Left cardiac atrium (tissue), 2 donors: Measurements from ENCODE around the gene PDE6H. TPM values are rescaled to one million over a fixed set of nuclear protein-coding genes. Genes with fewer than 3 reads are reported as not detected.

Experiments
- total RNA-seq, 2 donors: library from RNA; stranded (reverse); fragmentation: NEBNext Ultra II Directional; extraction: Animal tissue kit (Norgen Biotek cat#: 25700); gene quantifications; one replicate each; pipeline ENCODE4 v1.2.1, GENCODE V29; 2021
- donor health status: DM: no; HTN: yes; CAD: no; lungs with severe emphysema.
- donor health status: DM: yes; HTN: yes; CAD: no.

The PDE6H gene
- total RNA-seq, 2 donors from 2014 or later, result not detected

Other genes with a start within 250 kb of the PDE6H start
- gene WBP11, start 169.6 kb upstream of the PDE6H start, total RNA-seq, result 10 to 100 TPM; 41.0 to 56.0 TPM
- gene C12orf60, start 169.4 kb upstream of the PDE6H start, total RNA-seq, result 1 to 10 TPM in 1 of 2 donors, under 1 TPM in 1; 0.94 to 1.1 TPM
- gene SMCO3, start 158.9 kb upstream of the PDE6H start, total RNA-seq, result under 1 TPM; 0.29 to 0.44 TPM
- 10 to 100 TPM in 1 of 2 donors, 1 to 10 TPM in 1; 5.4 to 11.8 TPM for gene ART4, start 129.5 kb upstream of the PDE6H start, total RNA-seq
- 1,000 to 10,000 TPM; 1,159 to 1,325 TPM for gene MGP, start 87.2 kb upstream of the PDE6H start, total RNA-seq
- under 1 TPM; 0.18 to 0.44 TPM for gene ERP27, start 34.5 kb upstream of the PDE6H start, total RNA-seq
- gene ARHGDIB, start 11.4 kb upstream of the PDE6H start, total RNA-seq, result 100 to 1,000 TPM in 1 of 2 donors, 10 to 100 TPM in 1; 80.0 to 118 TPM
- 1 to 10 TPM; 7.0 to 7.3 TPM for gene RERG, start 248.4 kb downstream of the PDE6H start, total RNA-seq